Fibroblast of upper back skin (primary cell): Measurements from ENCODE around the gene KRTAP1-1.
"Not testable (repeated sequence)": the region's sequence is repeated elsewhere in the genome, so short reads cannot be mapped to it uniquely, and the experiment has no call there.

Experiments used
- DNase-seq: peaks from one replicate; pipeline ENCODE4 v3.0.0-alpha.2; 2013

Gene KRTAP1-1

DNA sequence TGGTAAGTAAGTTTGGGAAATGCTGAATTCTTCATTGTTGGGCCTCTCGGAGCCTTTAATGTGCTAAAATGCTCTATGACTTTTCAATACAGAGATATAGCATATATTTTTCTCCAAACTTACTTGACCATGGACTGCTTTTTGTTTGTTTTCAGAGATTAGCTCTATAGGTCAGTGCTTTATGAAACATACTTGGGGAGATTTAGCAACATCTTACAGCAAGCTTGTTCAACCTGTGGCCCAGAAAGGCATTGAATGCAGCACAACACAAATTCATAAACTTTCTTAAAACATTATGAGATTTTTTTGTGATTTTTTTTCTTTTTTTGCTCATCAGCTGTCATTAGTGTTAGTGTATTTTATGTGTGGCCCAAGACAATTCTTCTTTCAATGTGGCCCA lies 31.3 kb downstream of the KRTAP1-1 start:
- DNase-seq: no peak

DNA sequence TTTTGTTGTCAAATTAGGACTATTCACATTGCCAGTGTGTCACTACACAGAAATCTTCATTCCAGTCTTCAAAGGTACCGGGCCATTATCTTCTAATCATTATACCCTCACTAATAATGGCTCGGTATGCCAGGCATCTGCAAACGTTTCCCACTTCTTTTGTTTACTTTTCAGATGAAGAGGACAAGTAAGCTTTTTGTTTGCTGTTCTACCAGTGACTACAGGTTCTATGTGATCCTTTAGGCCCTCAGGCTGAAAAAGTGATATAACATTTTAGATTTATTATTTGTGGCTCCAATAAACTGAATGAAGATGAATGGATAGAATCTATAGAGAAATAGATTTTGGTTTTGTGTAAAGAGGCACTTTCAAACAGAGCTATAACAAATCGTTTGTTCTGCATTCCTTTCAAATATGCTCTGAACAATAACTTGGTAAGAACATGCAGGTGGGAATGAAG lies 31.9 kb downstream of the KRTAP1-1 start:
- no peak for DNase-seq

DNA sequence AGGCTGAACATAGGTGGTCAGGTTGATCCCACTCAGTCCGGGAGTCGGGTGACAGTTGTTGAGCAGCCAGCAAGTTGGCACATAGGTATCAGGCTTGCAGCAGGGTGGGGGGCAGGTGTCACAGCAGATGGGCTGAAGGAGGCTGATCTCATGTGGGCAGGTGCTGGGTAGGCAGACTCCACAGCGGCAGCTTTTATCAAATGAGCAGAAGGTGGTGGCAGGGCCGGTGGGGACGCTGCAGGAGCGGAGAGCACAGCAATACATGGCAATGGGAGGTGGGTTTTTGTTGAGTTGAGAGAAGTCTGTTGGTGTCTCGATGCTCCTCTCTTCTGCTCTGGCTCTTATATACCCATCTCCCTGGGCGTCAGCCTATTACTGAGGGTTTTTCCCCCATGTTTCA lies 32.4 kb downstream of the KRTAP1-1 start, which contains the start of gene KRTAP3-1:
Gene KRTAP3-1, minus strand, starts transcription at position 318 of the 400 bp plus-strand sequence. Its CDS starts 54 bp downstream, at position 264.
- no peak for DNase-seq

DNA sequence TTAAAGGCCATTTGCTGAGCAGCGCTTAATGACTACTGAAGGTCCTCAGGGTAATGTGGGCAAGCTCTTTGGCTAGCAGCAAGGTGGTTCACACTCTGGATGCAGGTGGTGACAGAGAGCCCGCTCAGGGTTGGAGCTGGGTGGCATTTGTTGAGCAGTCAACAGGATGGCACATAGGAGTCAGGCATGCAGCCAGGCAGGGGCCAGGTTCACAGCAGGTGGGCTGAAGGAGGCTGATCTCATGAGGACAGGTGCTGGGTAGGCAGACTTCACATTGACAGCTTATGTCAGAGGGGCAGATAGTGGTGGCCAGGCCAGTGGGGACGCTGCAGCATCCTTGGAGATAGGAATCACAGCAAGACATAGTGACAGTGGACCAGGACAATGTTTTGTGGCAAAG lies 36.9 kb downstream of the KRTAP1-1 start:
- DNase-seq: no peak

DNA sequence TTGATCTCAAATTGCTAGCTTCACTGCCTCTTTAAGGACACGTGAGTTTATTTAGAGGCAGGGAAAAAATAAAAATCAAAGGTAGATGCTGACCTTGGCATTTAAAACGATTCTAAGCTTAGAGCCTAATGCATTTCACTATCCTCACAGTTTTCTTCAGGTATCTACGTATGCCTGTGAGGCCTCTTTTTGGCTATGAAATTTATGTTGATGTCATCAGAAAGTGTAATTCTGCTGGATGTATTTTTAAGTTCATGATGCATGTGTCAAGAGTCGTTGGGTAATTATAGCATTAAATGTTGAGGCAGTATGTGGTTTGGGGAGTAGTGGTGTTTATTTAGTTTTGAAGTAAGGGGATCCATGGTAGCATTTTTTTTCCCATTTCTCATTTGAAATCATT lies 37.3 kb downstream of the KRTAP1-1 start:
- no peak for DNase-seq

DNA sequence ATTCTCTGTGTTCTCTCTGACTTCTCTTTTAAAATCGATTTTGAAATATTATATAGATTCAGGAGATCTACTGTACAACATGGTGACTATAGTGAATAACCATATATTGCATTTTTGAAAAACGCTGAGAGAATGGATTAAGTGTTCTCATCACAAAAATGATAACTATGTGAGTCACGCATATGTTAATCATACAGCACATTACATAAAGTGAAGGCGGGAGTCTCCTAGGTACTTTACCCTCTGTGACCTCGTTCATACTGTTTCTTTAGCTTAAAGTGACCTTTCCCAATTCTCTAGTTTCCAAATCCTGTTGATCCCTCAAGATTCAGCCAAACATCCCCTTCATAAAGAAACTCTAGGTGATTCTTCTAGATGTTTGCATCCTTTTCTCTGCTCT lies 38.4 kb downstream of the KRTAP1-1 start:
- DNase-seq: no peak

DNA sequence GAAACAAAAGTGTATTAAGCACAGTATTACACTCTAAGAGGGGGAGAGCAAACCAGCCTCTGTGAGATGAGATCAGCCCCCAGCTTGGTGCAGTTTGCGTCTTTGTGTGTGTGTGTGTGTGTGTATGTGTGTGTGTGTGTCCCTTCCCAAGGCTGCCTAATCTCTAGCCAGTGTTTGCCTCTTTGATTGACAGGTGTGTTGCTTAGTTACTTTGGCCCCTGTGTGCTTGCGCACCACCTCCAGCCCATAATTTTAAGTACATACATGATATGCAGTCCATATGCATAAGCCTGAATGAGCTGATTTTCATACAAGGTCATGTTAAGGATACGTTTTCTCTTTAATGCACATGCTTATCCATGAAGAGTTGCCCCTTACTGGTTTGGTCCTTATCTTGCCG lies 39.5 kb downstream of the KRTAP1-1 start:
- DNase-seq: no peak

DNA sequence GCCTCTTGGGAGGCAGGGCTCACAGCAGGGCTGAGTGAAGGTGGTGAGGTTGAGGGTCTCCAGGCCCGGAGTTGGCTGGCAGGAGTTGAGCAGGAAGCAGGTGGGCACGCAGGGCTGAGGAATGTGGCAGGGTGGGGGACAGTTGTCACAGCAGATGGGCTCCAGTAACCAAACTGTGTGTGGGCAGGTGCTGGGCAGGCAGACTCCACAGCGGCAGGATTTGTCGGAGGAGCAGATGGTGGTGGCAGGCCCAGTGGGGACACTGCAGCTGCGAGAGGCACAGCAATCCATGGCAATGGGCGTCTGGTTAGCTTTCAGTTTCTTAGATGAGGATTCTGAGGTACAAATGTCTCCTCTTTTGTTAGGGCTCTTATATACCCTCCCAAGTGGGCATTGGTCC lies 41.7 kb downstream of the KRTAP1-1 start, which contains the start of gene KRTAP3-2:
Gene KRTAP3-2, minus strand, starts transcription at position 344 of the 400 bp plus-strand sequence. Its CDS starts 53 bp downstream, at position 291.
- DNase-seq: not testable (repeated sequence)

DNA sequence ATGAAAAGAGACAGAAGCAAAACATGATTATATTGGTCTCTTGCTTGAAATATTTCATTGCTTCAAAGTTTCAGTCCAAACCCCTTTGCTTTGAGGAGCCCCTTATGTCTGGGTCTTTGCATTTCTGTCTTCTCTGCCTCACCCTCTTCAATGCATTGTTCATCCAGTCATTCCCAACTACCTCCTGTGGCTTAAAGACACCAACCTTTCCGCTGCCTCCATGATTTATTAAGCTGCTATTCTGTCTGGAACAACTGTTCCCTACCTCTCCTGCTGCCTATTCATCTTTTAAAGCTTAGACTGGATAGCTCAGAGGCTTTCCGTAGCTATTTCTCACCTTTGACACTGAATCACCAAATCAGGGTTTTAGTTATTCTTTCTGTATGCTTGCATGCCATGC lies 43.9 kb downstream of the KRTAP1-1 start:
- DNase-seq: no peak

DNA sequence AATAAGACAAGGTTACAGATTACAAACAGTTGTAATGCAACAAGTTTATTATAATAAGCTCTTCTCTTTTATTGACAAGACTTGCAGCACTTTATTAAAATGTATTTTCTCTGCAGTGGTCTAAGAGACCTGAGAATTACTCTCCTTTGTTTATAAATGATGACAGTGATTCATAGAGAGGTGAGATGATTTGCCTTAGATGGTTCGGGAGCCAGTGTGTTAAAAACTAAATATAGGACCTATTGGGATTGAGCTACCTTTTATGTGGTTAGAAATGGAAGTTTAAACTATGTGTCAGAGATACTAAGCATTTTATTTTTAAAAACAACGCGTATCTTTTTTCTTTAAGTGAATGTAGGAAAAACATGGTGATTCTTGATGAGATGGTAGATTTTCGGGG lies 44.4 kb downstream of the KRTAP1-1 start:
- no peak for DNase-seq

DNA sequence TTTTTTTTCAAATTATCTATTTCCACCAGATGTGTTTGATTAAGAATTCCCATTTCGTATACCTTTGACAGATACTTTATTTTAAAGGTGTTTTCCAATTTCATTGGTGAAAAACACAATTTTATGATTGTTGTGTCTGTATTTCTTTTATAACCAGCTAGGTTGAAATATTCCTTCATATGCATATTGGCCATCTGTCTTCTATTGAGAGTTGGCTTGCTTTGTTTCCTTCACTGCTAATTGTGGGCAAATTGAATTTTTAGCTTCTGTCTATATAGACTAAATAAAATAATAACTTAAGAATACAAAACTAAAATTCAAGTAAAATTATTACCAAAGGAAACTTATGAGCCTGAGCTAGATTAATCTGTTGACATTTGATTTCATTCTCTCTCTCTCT lies 46.1 kb downstream of the KRTAP1-1 start:
- no peak for DNase-seq

DNA sequence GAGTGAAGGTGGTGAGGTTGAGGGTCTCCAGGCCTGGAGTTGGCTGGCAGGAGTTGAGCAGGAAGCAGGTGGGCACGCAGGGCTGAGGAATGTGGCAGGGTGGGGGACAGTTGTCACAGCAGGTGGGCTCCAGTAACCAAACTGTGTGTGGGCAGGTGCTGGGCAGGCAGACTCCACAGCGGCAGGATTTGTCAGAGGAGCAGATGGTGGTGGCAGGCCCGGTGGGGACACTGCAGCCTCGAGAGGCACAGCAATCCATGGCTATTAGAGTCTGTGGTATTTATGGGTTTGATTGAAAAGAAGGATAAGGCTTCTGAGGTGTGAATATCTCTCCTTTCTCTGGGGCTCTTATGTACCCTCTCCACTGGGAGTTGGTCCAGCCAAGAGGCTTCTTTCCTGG lies 47.4 kb downstream of the KRTAP1-1 start, which contains the start of gene KRTAP3-3:
Gene KRTAP3-3, minus strand, starts transcription at position 326 of the 400 bp plus-strand sequence. Its CDS starts 67 bp downstream, at position 259.
- no peak for DNase-seq

DNA sequence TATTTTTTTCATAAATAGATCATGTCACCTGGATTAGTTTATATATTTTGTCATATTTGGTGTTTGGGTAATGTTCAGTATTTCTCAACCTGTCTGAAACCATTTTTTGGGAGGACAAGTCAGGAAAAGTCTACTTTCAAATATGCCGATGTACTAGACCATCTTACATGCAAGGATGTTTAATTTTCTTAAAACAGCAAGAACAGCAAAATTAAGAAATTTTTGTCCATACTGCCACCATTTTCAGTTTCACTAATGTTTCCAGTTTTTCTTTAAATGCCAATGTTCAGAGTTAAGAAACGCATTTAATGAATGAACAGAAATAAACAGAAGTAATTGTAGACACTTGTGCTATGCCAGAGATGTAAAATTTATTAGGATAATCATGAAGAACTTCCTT lies 48.2 kb downstream of the KRTAP1-1 start:
- no peak for DNase-seq

DNA sequence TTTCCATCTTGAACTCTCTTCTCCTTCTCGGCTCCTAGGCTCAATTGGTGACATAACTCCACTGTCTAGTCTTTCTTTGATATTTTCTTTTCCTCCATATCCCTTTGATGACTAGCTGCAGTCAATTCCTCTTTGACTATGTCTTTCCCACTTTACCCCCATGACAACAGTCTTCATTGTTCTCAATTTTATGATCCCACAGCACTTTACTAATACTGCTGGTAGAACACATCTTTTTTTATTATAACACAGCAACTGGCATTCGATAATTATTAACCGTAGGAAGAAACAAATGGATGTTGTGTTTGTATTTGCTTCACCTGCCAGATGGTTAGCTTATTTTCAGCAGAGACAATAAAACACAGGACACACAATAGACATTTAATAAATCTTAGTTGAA lies 48.6 kb downstream of the KRTAP1-1 start:
- no peak for DNase-seq
